Sigmoid colon (tissue), 4 donors: Measurements from ENCODE around the gene RANBP17.

Source experiments
- CTCF ChIP-seq, 4 experiments: fragments of 450-650 bp in 3 of 4; fragments of 200-600 bp in 1 of 4; IDR thresholded peaks; one replicate each; pipeline ENCODE4 v1.5.1; 2016 to 2019; ENCODE audit warnings: antibody characterized with exemption in 4 of 4, mild to moderate bottlenecking in 3 of 4, moderate library complexity in 2 of 4
- POLR2AphosphoS5 ChIP-seq, 4 donors: sonication (generic); formaldehyde crosslinking; IDR thresholded peaks; one replicate each; pipeline ENCODE4 v1.6.1; 2017; ENCODE audit warnings: antibody characterized with exemption in 4 of 4

DNA sequence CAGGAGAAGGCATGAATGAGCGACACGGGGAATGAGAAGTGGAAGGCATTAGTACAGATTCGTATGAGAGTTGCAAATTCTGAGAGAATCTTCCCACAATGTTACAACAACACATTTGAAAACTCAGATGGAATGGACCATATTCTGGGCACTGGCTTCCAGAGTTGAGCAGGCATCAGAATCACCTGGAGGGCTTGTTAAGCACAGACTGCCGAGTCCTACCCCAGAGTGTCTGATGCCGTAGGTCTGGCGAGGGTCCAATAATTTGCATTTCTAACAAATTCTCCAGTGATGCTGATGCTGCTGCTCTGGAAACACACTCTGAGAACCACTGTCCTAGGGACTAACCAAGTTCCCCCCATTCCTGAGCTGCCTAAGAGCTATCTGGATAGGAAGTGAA is 444.3 kb downstream of the RANBP17 start:
- TF ChIP-seq POLR2AphosphoS5 (IDR thresholded peaks at IDR 0.05), result no peak
- no peak for TF ChIP-seq CTCF (IDR thresholded peaks at IDR 0.05)
